OCI-LY3 (cell line): ENCODE data around the gene CYBC1.

ENCODE experiments used
- H2AFZ ChIP-seq: fragments of 200-600, 300-600 bp; shearing (Covaris generic); 2 replicates; pipeline ENCODE4 v1.6.0; 2014; ENCODE audit warnings: antibody characterized with exemption, low read depth, low read length
- H3K27ac ChIP-seq: fragments of 200-600, 300-600 bp; sonication (generic); 2 replicates; pipeline ENCODE4 v1.5.1; 2014; ENCODE audit warnings: mild to moderate bottlenecking, low read length, moderate library complexity, mixed read lengths
- H3K27me3 ChIP-seq: fragments of 200-600, 300-600 bp; sonication (generic); 2 replicates; pipeline ENCODE4 v1.6.1; 2014; ENCODE audit warnings: low read depth, low read length, mixed read lengths
- H3K36me3 ChIP-seq: fragments of 200-600, 300-600 bp; sonication (generic); replicated peaks from 2 replicates; pipeline ENCODE3; 2014; ENCODE audit warnings: low read depth, low read length, mixed read lengths
- H3K4me1 ChIP-seq: fragments of 300-600, 200-600 bp; sonication (generic); 2 replicates; pipeline ENCODE4 v1.6.1; 2014; ENCODE audit warnings: low read length, mixed read lengths
- H3K4me2 ChIP-seq: fragments of 200-600, 300-600 bp; sonication (generic); 2 replicates; pipeline ENCODE4 v1.6.1; 2014; ENCODE audit warnings: low read length, mixed read lengths
- H3K4me3 ChIP-seq: fragments of 300-600, 200-600 bp; sonication (generic); 2 replicates; pipeline ENCODE4 v1.5.1; 2014; ENCODE audit warnings: antibody characterized with exemption, mild to moderate bottlenecking, low read length, moderate library complexity
- H3K79me2 ChIP-seq: fragments of 300-600, 200-600 bp; shearing (Covaris generic); 2 replicates; pipeline ENCODE4 v1.6.1; 2014; ENCODE audit warnings: mild to moderate bottlenecking, low read length, mixed read lengths
- H3K9ac ChIP-seq: fragments of 300-600, 200-600 bp; shearing (Covaris generic); 2 replicates; pipeline ENCODE4 v1.6.0; 2014; ENCODE audit warnings: mild to moderate bottlenecking, low read length, moderate library complexity
- H3K9me3 ChIP-seq: fragments of 200-600, 300-600 bp; shearing (Covaris generic); 2 replicates; pipeline ENCODE4 v1.6.1; 2014; ENCODE audit warnings: low read length, mixed read lengths; ENCODE audit not compliant: insufficient read depth
- H4K20me1 ChIP-seq: fragments of 200-600, 300-600 bp; sonication (generic); 2 replicates; pipeline ENCODE4 v1.6.1; 2016; ENCODE audit warnings: low read length, mixed read lengths; ENCODE audit not compliant: insufficient read depth
- EZH2phosphoT487 ChIP-seq: fragments of 200-600 bp; shearing (Covaris generic); IDR thresholded peaks from 2 replicates; pipeline ENCODE4 v1.6.1; 2018; ENCODE audit warnings: antibody characterized with exemption, mixed run types, low read depth
- TF ChIP-seq, protein P1 (sequence below): fragments of 200-600, 300-600 bp; sonication (generic); IDR thresholded peaks from 2 replicates; pipeline ENCODE4 v1.5.1; 2014; ENCODE audit warnings: antibody characterized with exemption, low read length, low read depth

The CYBC1 gene

DNA sequence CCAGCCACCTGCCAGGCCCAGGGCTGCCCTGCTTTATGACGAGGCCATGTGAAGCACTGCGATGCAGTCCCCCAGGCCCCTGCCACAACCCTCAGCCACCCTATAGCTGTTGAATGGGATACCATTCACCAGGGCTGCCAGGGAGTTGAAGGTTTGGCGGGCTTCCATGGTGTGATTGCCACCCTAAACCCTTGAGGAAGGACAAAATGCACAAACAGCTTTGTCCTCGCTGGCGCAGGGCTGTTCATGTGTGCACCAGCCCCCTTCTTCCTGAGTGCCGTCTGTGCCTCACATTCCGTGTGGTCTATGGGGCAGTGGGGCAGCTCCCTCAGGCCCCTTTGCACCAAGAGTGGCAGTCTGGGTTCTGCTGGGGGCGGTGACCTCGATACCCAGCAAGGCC, 33.3 kb upstream of the CYBC1 start:
- H4K20me1 ChIP-seq, result no peaks in the 10 kb centered on the region
- peaks cover 43% of the 10 kb centered on the region for H3K36me3 ChIP-seq
- H3K27me3 ChIP-seq, result no peaks in the 10 kb centered on the region
- H3K4me2 ChIP-seq, result no peak overlapping the region
- no peaks in the 10 kb centered on the region for H3K79me2 ChIP-seq
- H3K4me1 ChIP-seq, result no peaks in the 10 kb centered on the region
- H3K27ac ChIP-seq, result no peak overlapping the region
- no peak for TF ChIP-seq EZH2phosphoT487
- TF ChIP-seq, protein P1, sequence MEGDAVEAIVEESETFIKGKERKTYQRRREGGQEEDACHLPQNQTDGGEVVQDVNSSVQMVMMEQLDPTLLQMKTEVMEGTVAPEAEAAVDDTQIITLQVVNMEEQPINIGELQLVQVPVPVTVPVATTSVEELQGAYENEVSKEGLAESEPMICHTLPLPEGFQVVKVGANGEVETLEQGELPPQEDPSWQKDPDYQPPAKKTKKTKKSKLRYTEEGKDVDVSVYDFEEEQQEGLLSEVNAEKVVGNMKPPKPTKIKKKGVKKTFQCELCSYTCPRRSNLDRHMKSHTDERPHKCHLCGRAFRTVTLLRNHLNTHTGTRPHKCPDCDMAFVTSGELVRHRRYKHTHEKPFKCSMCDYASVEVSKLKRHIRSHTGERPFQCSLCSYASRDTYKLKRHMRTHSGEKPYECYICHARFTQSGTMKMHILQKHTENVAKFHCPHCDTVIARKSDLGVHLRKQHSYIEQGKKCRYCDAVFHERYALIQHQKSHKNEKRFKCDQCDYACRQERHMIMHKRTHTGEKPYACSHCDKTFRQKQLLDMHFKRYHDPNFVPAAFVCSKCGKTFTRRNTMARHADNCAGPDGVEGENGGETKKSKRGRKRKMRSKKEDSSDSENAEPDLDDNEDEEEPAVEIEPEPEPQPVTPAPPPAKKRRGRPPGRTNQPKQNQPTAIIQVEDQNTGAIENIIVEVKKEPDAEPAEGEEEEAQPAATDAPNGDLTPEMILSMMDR, result no peak
- H3K9me3 ChIP-seq, result no peaks in the 10 kb centered on the region
- H3K9ac ChIP-seq, result no peak overlapping the region
- H2AFZ ChIP-seq, result no peak overlapping the region
- H3K4me3 ChIP-seq, result no peak overlapping the region

DNA sequence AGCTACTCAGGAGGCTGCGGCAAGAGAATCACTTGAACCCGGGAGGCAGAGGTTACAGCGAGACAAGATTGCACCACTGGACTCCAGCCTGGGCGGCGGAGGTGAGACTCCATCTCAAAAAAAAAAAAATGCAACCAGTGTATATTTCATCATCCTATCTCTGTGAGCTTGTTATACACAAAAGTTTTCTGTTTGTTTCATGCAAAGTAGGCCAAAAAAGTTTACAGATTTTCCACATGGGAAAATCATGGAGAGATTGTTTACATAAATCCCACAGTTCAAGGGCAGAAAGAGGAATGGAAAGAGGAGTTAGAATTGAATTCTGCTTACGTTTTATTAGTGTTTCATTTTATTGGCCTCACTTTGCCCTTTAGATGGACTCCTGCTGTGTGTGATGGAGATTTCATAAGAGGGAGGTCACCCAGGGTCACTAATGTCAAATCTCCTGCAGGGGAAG, 32.7 kb upstream of the CYBC1 start:
- Histone ChIP-seq H3K79me2 (no peaks in the 10 kb centered on the region), H4K20me1 (no peaks in the 10 kb centered on the region), H3K4me3 (no peak overlapping the region), H3K27ac (no peak overlapping the region), H3K4me2 (no peak overlapping the region), H2AFZ (no peak overlapping the region), H3K4me1 (no peaks in the 10 kb centered on the region), H3K36me3 (peaks cover 44% of the 10 kb centered on the region), H3K27me3 (no peaks in the 10 kb centered on the region), H3K9ac (no peak overlapping the region), H3K9me3 (no peaks in the 10 kb centered on the region)
- no peak for TF ChIP-seq EZH2phosphoT487
- TF ChIP-seq, protein P1, result no peak

DNA sequence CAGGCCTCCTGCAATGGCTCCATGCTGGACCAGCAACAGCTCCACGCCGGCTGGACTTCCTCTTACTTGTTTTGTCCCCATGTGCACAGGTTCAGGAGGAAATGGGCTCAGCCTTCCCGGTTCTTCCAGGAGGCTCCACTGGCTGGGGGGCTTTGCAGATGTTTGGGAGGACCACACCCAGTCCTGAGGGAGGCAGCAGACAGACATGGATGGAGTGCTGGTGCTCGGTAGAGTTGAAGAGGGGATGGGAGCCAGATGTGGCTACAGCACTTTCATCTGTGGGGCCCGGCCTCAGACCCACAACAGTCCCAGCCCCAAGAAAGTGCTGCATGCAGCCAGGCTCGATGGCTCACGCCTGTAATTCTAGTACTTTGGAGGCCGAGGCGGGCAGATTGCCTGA, 29.8 kb upstream of the CYBC1 start:
- Histone ChIP-seq H3K36me3 (peaks cover 31% of the 10 kb centered on the region), H3K4me3 (no peak overlapping the region), H3K79me2 (no peaks in the 10 kb centered on the region), H3K9me3 (no peaks in the 10 kb centered on the region), H3K27ac (no peak overlapping the region), H2AFZ (no peak overlapping the region), H3K4me1 (no peaks in the 10 kb centered on the region), H3K9ac (no peak overlapping the region), H3K4me2 (no peak overlapping the region), H3K27me3 (no peaks in the 10 kb centered on the region), H4K20me1 (no peaks in the 10 kb centered on the region)
- TF ChIP-seq, protein P1, result no peak
- TF ChIP-seq EZH2phosphoT487, result no peak

DNA sequence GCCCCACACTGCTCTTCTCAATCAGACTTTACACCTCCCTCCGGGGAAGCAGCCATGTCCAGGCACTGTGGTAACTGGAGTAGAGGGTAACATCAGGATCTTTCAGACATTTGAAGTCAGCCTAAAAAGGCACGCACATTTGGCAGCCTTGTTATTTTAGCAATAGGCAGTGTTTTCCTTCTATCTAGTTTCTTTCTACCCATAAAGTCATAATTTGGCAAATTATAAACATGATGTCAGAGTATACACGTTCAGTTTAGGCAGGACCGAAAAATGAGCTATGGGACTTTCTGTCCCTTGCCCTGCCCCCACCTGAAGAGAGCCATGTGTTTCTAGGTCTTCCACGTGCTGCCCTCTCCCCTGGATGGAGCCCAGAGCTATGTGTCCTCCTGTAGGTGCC, 29.1 kb upstream of the CYBC1 start:
- H3K27ac ChIP-seq, result no peak overlapping the region
- H3K79me2 ChIP-seq, result no peaks in the 10 kb centered on the region
- H3K36me3 ChIP-seq, result peaks cover 32% of the 10 kb centered on the region
- no peaks in the 10 kb centered on the region for H4K20me1 ChIP-seq
- H3K4me3 ChIP-seq, result no peak overlapping the region
- H3K27me3 ChIP-seq, result no peaks in the 10 kb centered on the region
- no peak for TF ChIP-seq EZH2phosphoT487
- TF ChIP-seq, protein P1, result no peak
- H3K4me1 ChIP-seq, result no peaks in the 10 kb centered on the region
- H3K9ac ChIP-seq, result no peak overlapping the region
- no peak overlapping the region for H3K4me2 ChIP-seq
- no peak overlapping the region for H2AFZ ChIP-seq
- no peaks in the 10 kb centered on the region for H3K9me3 ChIP-seq
